NCI-H345 treated with DMSO at 0.1 percent for 48 hours (cell line): ENCODE measurements around the gene XRCC3.

Experiments
- DNase-seq: peaks from one replicate; lab custom pipeline; 2025; ENCODE audit not compliant: unreplicated experiment; lab: John Stamatoyannopoulos, UW

Gene XRCC3

DNA sequence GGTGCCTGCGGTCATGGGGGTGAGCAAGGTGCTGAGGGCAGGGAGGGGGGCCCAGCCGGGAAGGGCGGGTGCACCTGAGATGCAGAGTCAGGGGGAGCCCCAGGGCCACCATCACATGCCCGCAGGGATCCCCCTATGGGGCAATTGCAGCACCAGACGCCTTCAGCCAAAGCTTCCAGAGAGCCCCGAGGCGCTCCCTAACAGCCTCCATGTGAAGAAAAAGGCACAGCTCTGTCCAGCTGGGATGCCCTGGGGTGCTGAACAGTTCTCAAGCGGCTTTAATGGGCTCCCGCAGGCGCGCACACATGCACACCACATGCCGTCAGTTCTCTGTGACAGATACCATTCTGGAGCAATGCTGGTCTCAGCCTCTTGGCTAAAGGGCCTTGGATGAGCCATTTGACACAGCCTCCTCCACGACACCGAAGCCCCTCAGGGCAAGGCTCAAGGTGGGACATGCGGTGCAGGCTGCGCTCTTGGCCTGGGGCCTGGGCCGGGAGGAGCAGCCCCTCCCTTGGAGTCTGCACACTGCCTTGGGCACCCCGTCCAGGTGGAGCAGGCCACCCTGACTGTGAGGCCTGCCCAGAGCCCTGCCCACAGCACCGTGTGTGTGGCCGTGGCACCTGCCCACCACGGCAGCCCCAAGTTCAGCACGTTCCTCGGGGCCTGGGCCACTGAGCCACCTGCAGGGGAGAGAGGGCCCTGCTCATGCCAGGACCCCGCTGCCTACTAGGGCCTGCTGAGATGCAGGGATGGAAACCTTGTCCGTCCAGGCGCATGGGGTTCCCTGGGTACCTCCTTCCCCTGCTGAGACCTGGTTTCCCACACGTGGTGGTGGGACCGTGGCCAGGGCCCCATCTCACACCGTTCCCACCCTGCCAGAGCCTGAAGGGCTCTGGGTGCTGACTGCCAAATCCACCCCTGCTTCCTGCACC is 7.7 kb downstream of the XRCC3 start:
- no peak for DNase-seq

DNA sequence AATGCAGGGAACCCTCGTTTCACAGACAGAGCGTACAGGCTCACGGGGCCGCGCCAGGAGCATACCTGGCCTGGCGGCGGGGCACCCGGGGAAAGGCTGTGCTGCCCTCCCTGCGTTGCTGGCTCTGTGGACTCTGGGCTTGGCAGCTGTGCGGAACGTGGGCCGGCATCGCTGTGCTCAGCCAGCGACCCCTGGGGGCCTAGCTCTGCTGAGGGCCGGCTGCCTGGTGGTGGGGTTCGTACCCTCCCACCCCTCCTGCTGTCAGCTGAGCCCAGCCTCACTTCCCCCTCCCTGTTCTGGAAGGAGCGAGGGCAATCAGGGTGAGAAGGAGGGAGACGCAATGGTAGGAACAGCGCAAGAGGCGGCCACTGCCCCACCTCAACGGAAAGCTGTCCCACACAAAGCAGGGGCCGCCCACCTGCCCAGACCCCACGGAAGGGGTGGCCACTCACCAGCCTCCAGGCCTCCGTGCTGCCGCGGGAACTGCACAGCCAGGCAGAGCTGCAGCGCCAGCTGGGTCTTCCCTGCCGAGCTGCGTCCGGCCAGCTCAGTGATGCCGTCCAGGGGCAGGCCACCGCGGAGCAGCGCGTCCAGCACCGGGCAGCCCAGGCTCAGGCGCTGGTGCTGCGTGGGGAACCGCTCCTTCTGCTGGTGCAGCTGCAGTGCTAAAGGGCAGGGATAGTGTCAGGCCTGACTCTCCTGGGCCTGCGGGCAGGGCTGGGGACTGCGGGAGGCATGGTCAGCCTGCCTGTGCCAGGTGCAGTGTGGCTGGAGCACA is 8.5 kb downstream of the XRCC3 start:
- no peak for DNase-seq

DNA sequence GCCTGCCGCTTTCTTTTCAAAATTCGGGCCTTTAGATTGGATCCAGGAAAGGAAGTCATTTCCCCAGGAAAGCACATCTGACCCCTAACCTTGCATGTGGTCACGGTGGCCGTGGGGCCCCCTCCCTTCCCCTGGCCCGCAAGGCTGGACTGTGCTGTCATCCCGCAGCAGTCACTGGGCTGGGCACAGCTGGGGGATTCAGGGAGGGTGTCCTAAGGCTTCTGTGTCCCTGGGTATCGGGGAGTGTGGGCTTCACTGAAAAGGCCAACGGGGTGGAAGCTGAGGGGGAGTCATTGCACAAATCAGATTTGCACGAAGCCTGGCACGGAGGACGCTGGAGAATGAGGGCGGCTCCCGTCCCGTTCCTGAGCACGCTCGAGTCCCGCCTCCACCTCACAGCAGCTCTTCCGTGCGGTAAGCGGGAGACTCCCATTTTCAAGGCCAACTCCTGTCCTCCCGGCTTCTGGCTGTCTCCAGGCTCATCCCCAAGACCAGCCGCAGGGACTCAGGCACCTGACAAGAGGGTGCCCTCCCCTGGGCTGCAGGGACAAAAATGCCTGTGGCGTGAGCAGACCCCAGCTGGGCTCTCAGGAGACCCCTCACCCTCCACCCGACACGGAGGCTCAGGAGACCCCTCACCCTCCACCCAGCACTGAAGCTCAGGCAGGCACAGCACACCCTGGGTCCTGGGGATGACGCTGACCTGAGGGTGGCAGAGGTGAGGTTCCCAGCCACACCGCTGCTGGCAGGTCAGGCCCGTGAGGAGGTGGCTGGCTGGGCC is 9.6 kb downstream of the XRCC3 start:
- no peak for DNase-seq

DNA sequence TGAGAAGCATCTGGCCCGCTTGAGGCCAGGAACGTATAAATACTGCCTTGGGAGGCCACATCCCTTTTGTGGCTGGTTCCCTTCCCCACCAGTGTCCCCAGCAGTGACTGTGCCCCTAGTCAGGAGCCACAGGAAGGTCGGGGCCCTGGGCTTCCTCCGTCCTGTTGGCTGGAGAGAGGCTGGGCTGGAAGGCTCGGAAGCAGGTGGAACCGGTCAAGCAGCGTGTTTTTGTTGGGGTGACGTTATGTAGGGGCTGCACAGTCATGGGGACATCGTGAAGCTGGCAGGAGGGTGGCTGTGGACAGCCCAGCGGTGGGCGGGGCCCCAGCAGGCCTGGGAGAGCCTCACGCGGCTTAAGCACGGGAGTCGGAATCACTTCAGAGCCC is 10.1 kb downstream of the XRCC3 start:
- no peak for DNase-seq

DNA sequence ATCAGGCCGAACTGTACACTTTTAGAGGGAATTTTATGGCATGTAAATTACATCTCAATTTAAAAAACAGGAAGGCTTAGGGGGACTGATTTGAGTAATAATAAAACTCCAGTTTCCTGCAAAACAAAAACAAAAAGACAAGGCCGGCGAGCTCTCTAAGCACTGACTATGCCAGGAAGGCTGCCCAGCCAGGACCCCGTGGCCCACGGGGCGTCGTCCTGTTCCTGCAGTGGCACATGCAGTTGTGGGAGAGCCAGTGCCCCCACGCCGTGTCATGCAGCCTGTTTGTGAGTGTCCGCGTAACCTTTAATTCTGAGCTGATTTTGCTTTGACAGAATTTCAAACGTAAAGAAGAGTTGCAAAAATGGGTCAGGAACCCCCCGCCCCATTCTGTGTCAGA is 10.5 kb downstream of the XRCC3 start:
- DNase-seq: no peak

DNA sequence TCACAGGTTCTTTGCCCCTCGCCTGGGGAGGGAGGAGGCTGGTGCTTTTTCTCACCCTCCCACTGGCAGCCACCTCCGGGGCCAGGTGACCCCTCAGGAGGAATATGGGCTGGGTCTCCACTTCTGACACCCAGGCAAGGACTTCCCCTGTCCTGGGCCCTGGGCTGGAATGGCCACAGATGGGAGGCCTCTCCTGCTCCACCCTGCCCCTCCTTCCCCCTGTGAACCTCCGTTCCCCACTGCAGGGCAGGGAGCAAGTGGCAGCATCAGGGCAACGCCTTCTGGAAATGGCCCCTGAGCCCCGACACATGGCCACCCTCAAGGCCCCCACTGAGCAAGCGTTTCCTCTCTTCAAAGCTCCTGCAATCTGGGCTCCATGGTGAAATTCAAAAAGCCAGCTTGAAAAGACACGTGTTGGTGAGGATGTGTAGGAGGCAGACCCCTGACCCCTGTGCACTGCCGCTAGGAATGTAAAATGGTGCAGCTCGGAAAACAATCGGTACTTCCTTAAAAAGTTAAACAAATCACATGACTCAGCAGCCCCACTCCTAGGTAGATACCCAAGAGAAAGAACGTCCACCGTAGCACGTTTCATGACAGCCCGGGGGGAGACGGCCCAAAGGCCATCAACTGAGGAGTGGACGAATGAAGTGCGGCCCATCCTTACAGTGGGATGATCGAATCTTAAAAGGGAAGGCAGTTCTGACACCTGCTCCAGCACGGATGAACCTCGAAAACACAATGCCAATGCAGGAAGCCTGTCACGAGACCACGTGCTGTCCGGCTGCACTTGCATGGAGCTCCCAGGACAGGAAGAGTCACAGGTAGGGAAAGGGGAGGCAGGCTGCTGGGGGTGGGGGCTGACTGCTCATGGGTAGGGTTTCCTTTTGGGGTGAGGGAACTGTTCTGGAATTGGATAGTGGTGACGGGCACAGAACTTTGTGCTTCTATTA is 11.5 kb downstream of the XRCC3 start:
- no peak for DNase-seq

DNA sequence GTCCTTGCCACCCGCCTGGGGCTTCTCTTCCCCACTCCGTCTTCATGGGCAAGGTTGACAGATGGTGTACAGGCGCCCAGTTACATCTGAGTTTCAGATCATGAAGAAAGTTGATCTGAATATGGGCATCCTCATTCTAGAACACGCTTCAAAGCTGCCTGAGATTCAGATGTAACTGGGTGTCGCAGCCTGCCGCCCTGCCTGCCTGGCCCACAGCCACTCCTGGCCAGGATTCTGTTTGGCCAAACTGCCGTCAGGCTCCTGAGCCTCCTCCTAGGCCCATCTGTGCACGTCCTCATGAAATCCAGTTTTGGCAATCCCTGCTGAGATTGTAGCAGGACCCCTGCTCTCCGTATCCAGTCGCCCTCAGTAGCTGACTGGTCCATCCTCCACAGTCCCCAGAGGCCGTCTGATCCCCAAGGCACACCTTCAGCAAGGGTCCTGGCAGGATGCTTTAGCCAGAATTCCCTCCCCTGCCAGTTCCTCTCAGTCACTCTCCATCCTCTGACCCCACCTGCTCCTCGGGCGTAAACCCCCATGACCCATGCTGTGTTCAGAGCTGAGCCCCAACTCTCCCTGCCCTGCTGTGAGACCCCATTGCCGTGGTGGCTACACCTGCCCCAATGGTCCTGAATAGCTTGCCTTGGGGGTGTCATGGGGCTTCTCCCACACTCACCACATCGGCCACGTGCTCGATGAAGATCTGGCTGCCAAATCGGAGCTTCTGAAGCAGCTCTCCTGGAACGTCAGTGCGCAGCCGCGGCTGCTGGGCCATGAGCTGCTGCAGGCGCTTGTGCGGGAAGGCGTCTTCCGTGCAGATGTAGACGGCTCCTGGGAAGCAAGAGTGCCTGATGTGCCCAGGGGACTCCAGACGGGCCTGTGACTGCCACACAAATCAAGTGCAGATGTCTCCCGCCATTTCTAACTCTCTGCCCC is 12.5 kb downstream of the XRCC3 start:
- DNase-seq: no peak

DNA sequence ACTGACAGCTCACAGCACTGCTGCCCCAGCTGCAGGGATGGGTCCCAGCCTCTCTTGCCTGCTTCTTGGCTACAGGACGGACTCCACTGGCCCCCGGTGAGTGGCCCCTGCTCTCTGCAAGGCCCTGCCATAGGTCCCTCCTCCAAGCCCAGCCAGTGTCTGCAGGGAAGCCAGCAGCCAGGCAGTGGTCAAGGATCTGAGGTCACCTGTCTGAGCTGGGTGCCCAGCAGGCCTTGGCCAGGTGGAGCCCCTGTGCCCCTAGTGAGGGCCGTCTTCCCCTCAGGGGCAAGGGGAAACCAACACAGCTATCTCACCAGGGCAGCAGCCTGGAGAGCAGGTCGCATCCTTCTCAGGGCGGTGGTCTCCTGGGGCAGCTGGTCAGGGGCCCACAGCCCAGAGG is 13.2 kb downstream of the XRCC3 start:
- DNase-seq: no peak

DNA sequence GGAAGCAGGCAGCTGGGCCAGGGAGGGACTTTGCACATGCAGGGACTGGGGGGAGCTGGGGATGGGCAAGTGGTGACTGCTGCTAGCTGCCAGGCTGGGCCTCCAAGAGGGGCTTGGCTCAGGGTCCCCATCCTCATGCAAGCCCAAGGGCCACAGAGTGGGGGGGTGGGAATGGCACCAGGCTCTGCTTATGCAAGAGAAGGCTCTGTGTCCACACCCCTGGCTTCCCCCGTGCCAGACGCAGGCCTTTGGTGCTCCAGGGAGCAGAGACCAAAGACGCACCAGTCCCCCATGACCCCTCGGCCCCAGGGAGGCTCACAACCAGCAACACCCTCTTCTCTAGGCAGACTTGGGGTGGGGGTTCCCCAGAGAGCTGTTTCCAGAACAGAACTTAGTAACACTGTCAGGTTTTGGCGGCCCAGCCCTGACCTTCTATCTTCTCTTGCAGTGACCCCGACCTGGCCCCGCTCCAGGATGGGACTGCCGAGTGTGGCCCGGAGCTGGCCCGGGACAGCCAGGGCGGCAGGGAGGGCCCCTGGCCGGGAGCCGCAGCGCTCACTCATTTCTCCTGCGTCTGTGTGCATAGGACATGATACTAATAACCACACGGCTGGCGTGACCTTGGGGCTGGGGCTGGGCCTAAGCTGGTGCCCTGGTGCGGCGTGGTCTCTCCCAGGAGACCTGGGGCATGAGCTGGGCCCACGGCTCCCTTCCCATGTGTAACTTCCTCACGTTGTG is 14.3 kb downstream of the XRCC3 start:
- DNase-seq: no peak

DNA sequence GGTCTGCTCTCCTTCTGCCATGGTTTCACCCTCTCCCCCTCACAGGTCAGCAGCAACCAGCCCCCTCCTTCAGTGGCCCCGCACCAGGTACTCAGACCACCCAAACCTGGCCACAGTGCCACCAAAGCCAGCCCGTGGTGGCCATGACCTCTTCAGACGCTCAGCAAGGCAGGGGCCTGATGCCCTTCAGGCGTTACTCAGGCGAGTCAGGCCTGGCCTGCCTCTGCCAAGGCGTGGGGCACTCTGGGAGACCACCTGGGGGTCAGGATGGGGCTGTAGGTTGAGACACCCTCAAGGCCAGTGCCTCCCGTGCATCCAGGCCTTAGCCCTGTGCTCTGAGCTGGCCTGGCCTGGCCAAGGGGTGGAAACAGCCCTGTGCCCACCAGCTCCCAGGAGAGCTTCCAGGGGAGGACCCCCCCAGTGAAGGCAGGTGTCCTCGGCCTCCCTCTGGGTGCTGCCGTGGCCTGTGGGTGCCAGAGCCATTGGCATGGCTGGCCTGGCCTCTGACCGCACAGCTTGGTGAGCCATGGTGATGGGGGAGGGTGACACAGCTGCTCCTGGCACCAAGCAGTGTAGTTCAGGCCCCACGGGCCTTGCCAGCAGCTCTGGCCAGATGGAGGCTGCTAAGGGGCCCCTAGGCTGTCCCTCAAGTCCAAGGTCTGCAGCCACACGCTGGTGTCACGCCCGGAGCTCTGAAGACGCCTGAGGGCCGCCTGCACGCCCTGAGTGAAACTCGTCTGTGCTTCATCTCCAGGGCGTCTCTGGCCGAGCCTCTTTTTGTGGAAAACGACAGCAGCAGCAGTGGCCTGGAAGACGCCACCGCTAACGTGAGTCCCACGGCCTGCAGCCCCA is 15.1 kb downstream of the XRCC3 start:
- DNase-seq: no peak

DNA sequence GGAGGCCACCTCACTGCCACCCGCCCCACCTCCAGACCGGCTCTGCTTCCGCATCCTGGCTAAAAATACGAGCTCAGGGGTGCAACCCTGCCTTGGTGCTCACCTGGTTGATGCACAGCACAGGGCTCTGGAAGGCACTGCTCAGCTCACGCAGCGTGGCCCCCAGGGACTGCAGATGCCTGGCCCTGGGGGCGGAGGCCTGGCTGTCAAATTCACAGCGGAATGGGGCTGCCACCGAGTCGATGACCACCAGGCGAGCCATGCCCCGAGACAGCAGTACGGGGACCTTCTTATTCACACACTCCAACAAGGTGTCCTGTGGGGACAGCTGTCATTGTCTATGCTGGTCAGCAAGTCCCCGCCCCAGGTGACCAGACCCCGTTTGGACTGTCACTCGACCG is 16.0 kb downstream of the XRCC3 start:
- no peak for DNase-seq

DNA sequence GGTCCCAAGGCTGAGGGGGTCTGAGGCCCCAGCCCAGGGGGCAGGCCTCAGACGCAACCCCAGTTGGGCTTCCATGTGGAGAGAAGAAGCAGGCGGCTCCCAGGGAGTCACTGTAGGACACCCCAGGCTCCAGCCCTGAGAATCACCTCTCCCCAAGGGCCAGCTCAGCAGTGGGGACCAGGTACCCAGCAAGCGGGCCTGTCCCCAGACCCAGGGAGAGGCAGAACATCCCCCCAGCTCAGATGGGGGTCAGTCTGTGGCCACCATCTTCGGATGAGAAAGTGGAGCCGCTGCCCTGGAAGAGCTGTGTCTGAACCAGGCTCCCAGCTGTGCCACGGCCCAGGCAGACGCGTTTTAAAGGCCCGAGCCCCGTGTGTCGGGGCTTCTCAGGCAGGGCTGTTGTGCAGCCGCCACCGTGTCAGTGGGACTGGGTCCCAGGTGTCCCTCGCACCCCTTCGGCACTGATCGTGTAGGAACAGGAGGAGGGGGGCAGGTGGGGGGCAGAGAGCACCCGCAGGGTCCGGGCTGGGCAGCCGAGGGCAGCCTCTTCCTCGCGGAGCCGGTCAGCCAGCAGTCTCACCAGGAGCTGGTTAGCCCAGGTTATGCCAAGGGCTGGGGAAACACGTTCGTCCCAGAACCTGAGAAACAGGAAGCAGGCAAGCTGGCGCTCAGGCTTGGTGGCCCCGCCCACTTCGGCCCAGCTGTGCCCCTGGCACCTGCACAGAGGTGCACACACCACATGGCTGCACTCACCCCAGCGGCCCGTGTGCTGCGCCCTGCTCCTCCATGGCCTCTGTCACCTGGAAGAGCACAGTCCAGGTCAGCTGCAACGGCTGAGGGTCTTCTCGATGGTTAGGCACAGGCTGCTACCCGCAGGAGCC is 16.6 kb downstream of the XRCC3 start:
- no peak for DNase-seq

DNA sequence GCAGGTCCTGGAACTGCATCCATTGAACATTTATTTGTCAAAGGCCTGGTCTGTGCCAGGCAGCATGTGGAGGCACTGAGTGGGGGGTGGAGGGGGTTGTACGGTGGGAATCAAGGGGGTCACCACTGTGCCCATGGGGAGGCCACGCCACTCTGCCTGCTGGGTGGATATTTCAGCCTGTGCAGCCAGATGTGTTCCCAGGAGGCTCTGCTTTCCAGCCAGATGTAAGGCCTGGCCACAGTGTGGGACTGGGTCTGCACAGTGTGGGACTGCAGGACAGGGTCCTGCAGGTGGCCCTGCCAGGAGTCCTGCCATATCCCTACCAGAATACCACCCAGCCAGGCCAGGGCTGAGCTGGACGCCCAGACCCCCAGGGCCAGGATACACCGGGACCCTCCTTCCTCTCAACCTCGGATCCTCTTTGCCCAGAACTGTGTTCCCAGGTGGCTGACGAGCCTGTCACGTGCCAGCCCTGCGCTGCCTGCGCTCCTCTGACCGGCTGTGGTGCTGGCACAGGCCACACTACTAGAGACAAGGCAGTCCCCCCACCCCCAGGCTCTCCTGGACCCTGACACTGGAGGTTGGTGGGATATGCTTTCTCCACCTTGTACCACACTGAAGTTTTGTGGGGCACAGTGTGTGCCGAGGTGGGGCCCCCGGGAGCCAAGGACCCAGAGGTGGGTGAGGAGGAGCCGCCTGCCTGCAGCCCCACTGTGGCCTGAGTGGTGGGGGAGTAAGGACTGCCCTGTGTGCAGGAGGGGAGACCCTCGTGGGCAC is 17.5 kb downstream of the XRCC3 start:
- DNase-seq: no peak

DNA sequence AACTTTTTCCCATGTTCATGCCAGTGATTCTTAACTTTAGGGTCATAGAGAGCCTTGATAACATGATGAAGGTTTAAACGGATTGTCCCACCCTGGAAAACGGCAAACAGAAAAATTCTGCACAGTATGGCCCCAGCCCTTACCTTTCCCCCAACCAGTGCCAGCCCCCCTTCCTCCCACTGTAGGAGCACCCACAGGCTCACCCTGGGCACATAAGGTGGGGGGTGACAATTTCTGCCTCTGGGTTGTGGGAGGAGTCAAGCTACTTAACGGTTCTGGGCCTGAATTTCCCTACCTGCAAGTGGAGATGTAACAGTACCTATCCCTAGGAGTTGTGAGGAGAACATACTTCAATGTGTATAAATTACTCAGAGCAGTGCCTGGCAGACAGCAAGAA is 18.0 kb downstream of the XRCC3 start:
- DNase-seq: no peak

DNA sequence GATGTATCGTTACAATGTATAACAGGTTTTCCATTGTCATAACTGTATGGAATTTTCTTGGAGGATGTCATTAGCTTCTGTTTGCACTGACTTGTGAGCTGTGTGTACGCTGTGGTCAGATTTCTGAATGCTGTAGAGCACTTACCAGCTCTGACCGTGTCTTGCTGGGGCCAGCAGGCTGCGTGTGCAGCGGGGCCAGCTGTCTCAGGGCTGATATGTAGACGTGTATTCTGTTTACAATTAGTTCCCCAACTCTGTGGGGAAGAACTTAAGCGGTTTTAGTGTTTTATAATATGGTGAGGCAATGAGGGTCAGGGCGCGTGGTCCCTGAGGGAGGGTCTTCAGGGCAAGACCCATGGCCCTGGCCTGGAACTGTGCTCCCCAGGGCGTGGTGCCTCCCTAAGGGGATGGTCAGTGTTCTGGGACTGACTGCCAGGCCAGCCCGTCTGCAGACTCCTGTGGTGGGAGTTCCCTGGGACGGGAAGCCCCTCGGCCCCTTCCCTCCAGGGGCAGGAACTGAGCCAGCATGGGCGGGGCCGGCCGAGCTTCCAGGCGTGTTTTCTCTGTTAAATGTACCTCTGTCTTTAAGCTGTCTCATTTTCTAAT is 18.7 kb downstream of the XRCC3 start:
- no peak for DNase-seq

DNA sequence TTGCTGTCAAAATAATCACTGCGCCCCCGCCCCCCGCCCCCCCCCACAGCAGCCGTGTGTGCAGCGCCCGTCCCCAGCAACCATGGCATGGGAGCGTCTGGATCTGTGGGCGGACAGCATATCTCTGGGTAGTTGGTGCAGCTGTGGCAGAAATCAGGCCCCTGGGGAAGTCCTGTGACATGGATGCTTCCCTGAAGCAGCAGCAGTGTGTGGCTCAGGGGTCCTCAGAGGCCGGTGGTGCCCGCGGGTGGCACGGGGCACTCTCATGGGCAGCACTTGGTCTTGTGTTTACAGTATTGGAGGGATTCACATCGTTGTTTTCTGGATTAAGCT is 19.2 kb downstream of the XRCC3 start:
- no peak for DNase-seq
